Hematopoietic multipotent progenitor cell treated with erythropoietin and hydrocortisone succinate and interleukin-3 and kit ligand, for 4 days (in vitro differentiated cells): Measurements from ENCODE around the gene WRAP53.

Source experiments
- DNase-seq: peaks from one replicate; pipeline ENCODE4 v3.0.0-alpha.2; 2015

Gene WRAP53

GRCh38 chr17:7710301-7710700, 22.0 kb downstream of the WRAP53 start:
- DNase-seq = no peak

- DNase-seq = peak; percentile 59
Measured at GRCh38 chr17:7711051-7711755, 22.9 kb downstream of the WRAP53 start.

GRCh38 chr17:7712111-7712771, 24.0 kb downstream of the WRAP53 start:
- no peak for DNase-seq

DNA sequence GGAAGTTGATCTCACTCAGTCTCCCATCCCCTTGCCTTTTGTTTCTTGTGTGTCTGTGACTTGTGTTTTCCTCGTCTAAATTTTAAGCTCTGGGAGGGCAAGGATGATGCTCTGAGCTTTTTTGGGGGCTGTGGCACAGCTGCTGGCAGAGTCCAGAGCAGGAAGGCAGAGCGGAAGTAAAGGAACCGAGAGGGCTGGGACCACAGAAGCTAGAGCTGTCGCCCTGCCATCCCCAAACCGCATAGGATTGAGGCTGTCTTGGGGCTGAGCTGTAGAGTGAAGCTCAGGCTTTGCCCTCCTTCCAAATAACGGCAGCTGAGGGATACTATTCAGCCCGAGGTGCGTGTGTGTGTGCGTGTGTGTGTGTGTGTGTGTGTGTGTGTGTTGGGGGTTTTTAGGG, 25.5 kb downstream of the WRAP53 start:
- DNase-seq = peak; percentile 72

GRCh38 chr17:7714721-7715594, 26.7 kb downstream of the WRAP53 start:
- no peak for DNase-seq

DNA sequence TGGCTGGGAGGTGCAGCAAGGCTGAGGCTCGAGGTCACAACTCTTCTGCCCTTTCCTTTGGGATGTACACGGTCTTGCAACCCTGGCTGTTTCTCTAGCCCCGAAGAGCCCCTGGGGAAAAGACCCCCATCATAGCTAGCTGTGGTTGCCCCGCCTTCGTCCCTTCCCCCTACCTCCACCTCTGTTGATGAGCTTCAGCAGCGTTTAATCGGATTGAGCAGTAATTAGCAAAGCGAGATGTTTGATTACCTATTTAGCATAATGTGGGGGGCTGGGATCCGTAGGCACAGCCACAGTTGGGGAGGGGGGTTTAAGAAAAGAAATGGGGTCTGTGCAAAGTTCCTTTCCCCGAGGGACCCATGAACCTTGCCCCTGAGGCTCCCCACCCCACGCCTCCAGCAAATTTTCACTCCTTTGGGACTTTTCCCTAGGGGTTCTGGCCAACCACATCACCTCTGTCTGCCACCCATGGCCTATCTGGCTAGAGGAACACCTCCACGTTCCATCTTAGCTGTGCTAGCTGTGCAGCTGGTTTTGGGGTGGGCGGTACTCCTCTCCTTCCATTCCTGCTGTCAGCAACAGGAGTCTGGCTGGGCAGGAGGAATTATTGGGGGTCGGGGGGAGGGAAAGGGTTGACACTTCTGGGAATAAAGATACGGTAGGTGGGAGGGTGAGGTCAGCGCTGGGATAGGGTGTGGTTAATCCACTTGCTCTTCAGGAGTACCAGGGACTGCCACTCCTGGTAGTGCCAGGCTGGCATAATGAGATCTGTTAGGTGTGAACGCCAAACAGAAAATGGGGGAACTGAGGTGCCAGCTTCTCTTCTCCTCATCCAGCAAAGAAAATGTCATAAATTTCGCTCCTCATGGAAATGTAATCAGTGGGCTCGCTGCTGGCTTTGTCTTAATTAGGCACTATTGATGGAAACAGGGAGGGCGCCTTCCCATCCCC, 27.9 kb downstream of the WRAP53 start:
- no peak for DNase-seq

- peak; percentile 81 for DNase-seq
Measured at GRCh38 chr17:7716901-7717755, 28.9 kb downstream of the WRAP53 start, which contains the start of gene DNAH2. DNAH2 (plus strand) TSS chr17:7717744; CDS start chr17:7719735, 1,991 bp downstream.

DNA sequence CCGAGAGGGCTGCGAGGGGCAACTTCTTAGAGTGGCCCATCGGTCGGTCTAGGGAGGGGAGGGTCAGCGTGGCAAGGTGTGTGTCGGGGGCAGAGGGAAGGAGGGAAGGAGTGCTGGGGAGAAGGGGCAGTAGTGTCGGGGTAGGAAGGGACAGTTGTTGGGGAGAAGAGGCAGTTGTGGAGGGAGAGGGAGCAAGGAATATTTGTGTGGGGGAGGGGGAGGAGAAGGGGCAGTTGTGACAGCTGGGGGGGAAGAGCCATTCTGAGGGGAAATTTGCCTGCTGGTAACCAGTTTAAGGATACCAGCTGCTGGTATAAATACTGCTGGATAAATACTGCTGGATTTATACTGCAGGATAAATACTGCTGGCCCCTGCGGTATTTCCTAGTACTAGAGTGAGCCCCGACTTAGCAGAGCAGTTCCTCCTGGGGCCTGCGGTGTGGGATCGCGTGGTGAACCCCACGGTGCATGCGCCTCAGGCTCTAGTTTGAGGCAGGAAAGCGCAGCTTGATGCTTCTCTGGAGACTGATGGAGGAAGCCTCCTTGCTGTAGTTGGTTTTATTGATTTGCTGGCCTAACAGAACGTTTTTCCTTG, 29.6 kb downstream of the WRAP53 start:
- peak; percentile 84 for DNase-seq

- no peak for DNase-seq
Measured at GRCh38 chr17:7719661-7720060, 31.4 kb downstream of the WRAP53 start.

DNA sequence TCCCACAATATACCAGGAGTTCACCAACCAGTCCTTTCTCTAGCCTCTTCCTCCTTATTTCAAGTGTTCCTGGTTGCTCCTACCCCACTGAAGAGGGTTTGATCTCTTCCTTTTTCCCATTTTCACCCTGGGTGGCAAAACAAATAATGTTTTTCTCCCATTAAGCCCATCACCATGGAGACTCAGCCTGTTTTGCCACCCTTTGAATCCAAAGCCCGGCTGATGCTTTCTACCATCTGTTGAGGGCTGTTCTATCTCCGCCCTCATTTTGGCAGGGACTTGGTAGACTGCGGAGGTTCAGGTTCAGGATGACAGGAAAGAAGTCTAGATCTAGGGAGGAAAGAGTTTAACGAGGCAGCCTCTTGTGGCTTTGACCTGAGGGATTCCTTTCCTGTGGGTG, 31.8 kb downstream of the WRAP53 start:
- no peak for DNase-seq

GRCh38 chr17:7721612-7722011, 33.3 kb downstream of the WRAP53 start:
- no peak for DNase-seq

- DNase-seq = no peak
Measured at GRCh38 chr17:7727886-7728285, 39.6 kb downstream of the WRAP53 start.

GRCh38 chr17:7729816-7730215, 41.5 kb downstream of the WRAP53 start:
- DNase-seq = peak; percentile 55

GRCh38 chr17:7732981-7733539, 44.8 kb downstream of the WRAP53 start:
- DNase-seq = no peak

- DNase-seq = no peak
Measured at GRCh38 chr17:7737601-7738000, 49.3 kb downstream of the WRAP53 start.

DNA sequence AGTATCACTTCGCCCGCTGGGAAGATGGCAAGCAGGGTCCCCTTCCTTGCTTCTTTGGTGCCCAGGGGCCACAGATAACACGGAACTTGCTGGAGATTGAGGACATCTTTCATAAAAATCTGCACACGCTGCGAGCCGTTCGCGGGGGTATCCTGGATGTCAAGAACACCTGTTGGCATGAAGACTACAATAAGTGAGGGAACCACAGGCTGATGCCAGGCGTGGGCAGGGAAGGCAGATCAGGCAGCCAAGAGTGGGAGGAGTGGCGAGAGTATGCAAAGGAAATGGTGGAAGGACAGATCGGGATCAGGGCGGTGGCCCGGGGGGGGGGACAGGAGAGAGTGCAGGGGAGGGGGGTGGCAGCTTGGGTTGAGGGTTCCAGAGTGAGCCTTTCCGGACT, 51.5 kb downstream of the WRAP53 start:
- no peak for DNase-seq

GRCh38 chr17:7740481-7741001, 52.3 kb downstream of the WRAP53 start:
- no peak for DNase-seq

DNA sequence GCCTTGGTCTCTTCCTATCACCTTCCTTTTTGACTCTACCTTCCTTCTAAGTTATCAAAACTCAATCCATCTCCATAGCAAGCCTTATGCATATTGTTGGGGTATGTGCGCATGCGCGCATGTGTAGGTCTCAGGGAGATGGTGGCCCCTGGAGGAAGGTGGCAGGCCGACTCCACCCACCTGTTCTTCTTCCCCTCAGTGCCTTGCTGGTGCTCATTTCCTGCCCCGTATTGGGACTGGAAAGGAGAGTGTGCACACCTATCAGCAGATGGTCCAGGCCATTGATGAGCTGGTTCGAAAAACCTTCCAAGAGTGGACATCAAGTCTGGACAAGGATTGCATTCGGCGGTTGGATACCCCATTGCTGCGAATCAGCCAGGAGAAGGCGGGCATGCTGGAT, 54.5 kb downstream of the WRAP53 start:
- no peak for DNase-seq

DNA sequence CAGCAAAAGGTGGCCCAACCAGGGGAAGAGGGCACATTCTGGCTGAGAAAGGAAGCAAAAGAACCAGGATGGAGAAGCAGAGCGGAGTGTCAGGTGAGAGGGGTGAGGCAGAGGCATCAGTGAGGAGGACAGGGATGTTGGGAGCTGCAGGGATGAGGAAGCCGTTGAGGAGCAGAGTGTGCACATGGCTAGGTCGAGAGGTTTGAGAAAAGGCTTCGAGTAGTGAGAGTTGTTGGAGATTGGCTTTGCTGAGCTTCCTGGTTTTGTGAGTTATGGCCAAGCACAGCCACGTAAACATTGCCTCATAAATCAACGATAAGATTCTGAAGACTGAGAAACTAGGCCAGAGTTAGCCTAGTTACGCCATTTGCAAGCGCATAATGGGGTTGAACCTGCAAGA, 56.1 kb downstream of the WRAP53 start:
- peak; percentile 30 for DNase-seq

DNA sequence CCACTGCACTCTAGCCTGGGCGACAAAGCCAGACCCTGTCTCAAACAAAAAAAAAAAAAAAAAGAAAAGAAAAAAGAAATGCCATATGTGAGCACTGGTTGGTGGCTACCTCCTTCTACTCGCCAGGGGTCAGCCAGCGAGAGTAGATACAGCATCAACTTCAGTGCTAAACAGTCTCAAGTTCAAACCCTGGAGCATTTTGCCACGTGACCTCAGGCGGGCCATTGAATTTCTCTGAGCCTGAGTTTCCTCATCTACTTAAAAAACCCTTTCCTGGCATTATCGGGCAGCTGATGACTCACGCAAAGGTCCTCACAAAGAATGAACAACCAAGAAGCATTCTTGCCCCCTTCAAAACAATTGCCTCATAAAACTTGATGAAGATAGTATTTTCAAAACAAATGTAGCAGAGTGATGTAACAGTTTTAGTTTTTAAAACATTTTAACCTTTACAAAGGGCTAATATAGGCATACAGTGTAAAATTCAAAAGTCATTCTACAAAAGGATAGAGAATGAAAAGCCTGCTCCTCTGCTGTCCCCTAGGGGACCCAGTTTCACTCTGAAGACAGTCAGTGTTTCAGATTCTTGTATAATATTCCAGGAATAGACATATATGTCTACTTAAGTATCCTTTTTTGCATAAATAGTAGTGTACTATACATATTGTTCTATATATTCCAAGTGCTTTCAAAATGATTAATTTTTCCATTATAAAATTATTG, 57.6 kb downstream of the WRAP53 start:
- peak; percentile 74 for DNase-seq
